Lower lobe of right lung (tissue), 2 donors: Measurements from ENCODE around the gene NIN. TPM values are rescaled to one million over a fixed set of nuclear protein-coding genes. Genes with fewer than 3 reads are reported as not detected.
A peak's percentile ranks its signal among the peaks of the same experiment; 100 is the strongest.

ENCODE experiments used
- ATAC-seq, 2 donors: fragments of 200-7000 bp; cut with Tn5 transposase; one replicate each; pipeline ENCODE4 v1.9.1; 2020 to 2022; ENCODE audit warnings: mild to moderate bottlenecking in 2 of 2, moderate library complexity in 2 of 2
- DNase-seq: peaks from one replicate; pipeline ENCODE4 v3.0.0-alpha.2; 2020
- H3K27ac ChIP-seq: fragments of 200-600 bp; one replicate; pipeline ENCODE4 v1.8.0; 2022
- H3K27me3 ChIP-seq: fragments of 200-600 bp; one replicate; pipeline ENCODE4 v1.8.0; 2022; ENCODE audit warnings: low read depth
- H3K36me3 ChIP-seq: fragments of 200-600 bp; one replicate; pipeline ENCODE4 v1.8.0; 2022; ENCODE audit warnings: mild to moderate bottlenecking
- H3K4me1 ChIP-seq: fragments of 200-600 bp; one replicate; pipeline ENCODE4 v1.8.0; 2022
- H3K4me3 ChIP-seq: fragments of 200-600 bp; one replicate; pipeline ENCODE4 v1.8.0; 2022; ENCODE audit warnings: mild to moderate bottlenecking
- H3K9me3 ChIP-seq: fragments of 200-600 bp; one replicate; pipeline ENCODE4 v1.8.0; 2022
- intact Hi-C: fragments of 100-400 bp; cut with DNase I; formaldehyde crosslinking; loops from one replicate; pipeline ENCODE4 v1.11.0; 2022
- total RNA-seq: library from RNA; stranded (reverse); fragmentation: NEBNext Ultra II Directional; extraction: Animal tissue kit (Norgen Biotek cat#: 25700); gene quantifications from one replicate; pipeline ENCODE4 v1.2.1, GENCODE V29; 2021
- TF ChIP-seq, protein P1 (sequence below): fragments of 200-600 bp; IDR thresholded peaks from one replicate; pipeline ENCODE4 v1.8.0; 2022; ENCODE audit warnings: antibody characterized with exemption, mild to moderate bottlenecking
- donor health status: DM: no; HTN: yes; CAD: no; lungs with severe emphysema.

Gene NIN
- total RNA-seq, 1 donor from 2014 or later: 45.9 TPM

GRCh38 chr14:50786751-50787464, 44.1 kb downstream of the NIN start:
- peaks cover 8% of the 10 kb centered on the region for H3K4me1 ChIP-seq
- H3K27me3 ChIP-seq: no peaks in the 10 kb centered on the region
- DNase-seq (no peak), ATAC-seq (no peak)
- intact Hi-C loops: no loop called here
- TF ChIP-seq, protein P1, sequence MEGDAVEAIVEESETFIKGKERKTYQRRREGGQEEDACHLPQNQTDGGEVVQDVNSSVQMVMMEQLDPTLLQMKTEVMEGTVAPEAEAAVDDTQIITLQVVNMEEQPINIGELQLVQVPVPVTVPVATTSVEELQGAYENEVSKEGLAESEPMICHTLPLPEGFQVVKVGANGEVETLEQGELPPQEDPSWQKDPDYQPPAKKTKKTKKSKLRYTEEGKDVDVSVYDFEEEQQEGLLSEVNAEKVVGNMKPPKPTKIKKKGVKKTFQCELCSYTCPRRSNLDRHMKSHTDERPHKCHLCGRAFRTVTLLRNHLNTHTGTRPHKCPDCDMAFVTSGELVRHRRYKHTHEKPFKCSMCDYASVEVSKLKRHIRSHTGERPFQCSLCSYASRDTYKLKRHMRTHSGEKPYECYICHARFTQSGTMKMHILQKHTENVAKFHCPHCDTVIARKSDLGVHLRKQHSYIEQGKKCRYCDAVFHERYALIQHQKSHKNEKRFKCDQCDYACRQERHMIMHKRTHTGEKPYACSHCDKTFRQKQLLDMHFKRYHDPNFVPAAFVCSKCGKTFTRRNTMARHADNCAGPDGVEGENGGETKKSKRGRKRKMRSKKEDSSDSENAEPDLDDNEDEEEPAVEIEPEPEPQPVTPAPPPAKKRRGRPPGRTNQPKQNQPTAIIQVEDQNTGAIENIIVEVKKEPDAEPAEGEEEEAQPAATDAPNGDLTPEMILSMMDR: no peak
- no peaks in the 10 kb centered on the region for H3K9me3 ChIP-seq
- H3K4me3 ChIP-seq: no peak overlapping the region
- no peak overlapping the region for H3K27ac ChIP-seq
- peaks cover 27% of the 10 kb centered on the region for H3K36me3 ChIP-seq

DNA sequence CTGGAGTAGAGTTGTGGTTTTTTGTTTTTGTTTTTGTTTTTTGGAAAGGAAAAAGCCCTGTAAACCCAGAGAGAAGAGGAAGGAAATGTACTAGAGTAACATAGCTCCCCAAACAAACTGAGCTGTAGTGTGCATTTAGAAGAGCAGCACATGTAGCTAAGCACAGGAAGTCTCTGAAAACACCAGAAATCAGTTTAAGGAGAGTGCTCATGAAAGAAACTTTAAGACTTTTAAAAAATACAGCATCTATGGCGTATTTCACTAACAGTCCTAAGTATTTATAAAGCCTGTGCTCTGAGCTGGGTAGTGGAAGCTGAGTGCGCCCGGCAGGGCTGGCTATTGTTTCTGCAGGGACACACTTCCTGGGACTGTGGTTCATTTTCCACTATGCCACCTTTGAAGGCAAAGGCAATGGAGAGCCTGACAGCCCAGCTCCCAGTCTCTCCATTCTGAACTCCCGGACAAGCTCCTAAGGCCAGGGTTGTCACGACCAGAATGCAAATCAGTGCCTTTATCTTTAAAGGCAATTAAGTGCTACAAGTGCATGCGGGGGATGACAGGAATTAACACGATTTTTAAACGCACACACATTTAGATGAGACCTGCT, 45.4 kb downstream of the NIN start:
- Histone ChIP-seq H3K27me3 (no peaks in the 10 kb centered on the region), H3K4me1 (peaks cover 8% of the 10 kb centered on the region), H3K36me3 (peaks cover 16% of the 10 kb centered on the region), H3K27ac (peak overlapping the region; percentile 26), H3K4me3 (no peak overlapping the region), H3K9me3 (no peaks in the 10 kb centered on the region)
- ATAC-seq (peak in 1 of 2 donors; percentile 12), DNase-seq (no peak)
- TF ChIP-seq, protein P1: no peak
- intact Hi-C loops: no loop called here

- DNase-seq (no peak), ATAC-seq (peak; percentile 11 to 37)
- Histone ChIP-seq H3K27ac (peak overlapping the region; percentile 26), H3K4me3 (no peak overlapping the region), H3K4me1 (peaks cover 8% of the 10 kb centered on the region), H3K36me3 (peaks cover 11% of the 10 kb centered on the region), H3K9me3 (no peaks in the 10 kb centered on the region), H3K27me3 (no peaks in the 10 kb centered on the region)
- intact Hi-C loops: no loop called here
- TF ChIP-seq, protein P1: no peak
Measured at GRCh38 chr14:50784683-50785456, 46.1 kb downstream of the NIN start.

DNA sequence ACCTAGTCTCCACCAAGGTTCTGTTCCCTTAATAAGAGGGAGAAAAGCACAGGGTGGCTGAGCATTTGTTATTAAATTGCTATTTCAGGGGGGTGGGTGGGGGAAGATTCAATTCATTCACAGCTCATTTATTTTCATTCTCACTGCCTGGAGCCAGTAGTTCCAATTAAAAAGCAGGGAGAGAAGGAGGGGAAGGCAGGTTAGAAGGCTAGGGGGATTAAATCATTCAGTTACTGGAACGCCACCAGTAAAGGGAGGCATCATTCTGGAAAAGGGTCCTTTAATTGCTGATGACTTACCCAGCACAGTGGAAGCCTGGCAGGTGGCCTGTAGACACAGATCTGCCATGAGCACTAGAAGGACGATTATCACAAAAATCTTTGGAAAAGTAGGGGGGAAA, 47.4 kb downstream of the NIN start:
- DNase-seq (no peak), ATAC-seq (no peak)
- intact Hi-C loops: no loop called here
- H3K4me3 ChIP-seq: no peak overlapping the region
- TF ChIP-seq, protein P1: no peak
- no peaks in the 10 kb centered on the region for H3K36me3 ChIP-seq
- no peak overlapping the region for H3K27ac ChIP-seq
- no peaks in the 10 kb centered on the region for H3K27me3 ChIP-seq
- peaks cover 13% of the 10 kb centered on the region for H3K4me1 ChIP-seq
- H3K9me3 ChIP-seq: no peaks in the 10 kb centered on the region

GRCh38 chr14:50780393-50780792, 50.6 kb downstream of the NIN start:
- Histone ChIP-seq H3K36me3 (peaks cover 13% of the 10 kb centered on the region), H3K9me3 (no peaks in the 10 kb centered on the region), H3K27ac (no peak overlapping the region), H3K27me3 (no peaks in the 10 kb centered on the region), H3K4me1 (peaks cover 8% of the 10 kb centered on the region), H3K4me3 (no peak overlapping the region)
- intact Hi-C loops: no loop called here
- TF ChIP-seq, protein P1: no peak
- DNase-seq (no peak), ATAC-seq (no peak)
